Calu3 (cell line): Measurements from ENCODE around the gene RXRA. TPM values are rescaled to one million over a fixed set of nuclear protein-coding genes. Genes with fewer than 3 reads are reported as not detected.

Experiments
- BruUV-seq: library from RNA; stranded (reverse); fragments of 400-500 nt; replicated peaks from 2 replicates; lab custom pipeline; 2021; lab: Mats Ljungman, UMichigan
- CTCF ChIA-PET: fragments of 300-600 bp; sonication (Branson Sonifier 250); formaldehyde crosslinking; loops from one replicate; lab custom pipeline; 2022; ENCODE audit warnings: antibody characterized with exemption; lab: Charles Lee
- DNase-seq: peaks from one replicate; pipeline ENCODE4 v3.0.0; 2022
- H3K27ac Mint-ChIP-seq: one replicate; pipeline ENCODE4 v1.8.0; 2022; ENCODE audit warnings: mixed read lengths; ENCODE audit not compliant: unreplicated experiment
- H3K27me3 Mint-ChIP-seq: one replicate; pipeline ENCODE4 v1.8.0; 2022; ENCODE audit warnings: mixed read lengths; ENCODE audit not compliant: unreplicated experiment
- H3K36me3 Mint-ChIP-seq: one replicate; pipeline ENCODE4 v1.8.0; 2022; ENCODE audit warnings: mild to moderate bottlenecking, moderate library complexity, mixed read lengths; ENCODE audit not compliant: insufficient read depth, unreplicated experiment
- H3K4me1 Mint-ChIP-seq: one replicate; pipeline ENCODE4 v1.8.0; 2022; ENCODE audit warnings: mild to moderate bottlenecking, low read depth, mixed read lengths; ENCODE audit not compliant: unreplicated experiment
- H3K4me3 Mint-ChIP-seq: one replicate; pipeline ENCODE4 v1.8.0; 2022; ENCODE audit warnings: mild to moderate bottlenecking, low read depth, moderate library complexity, mixed read lengths; ENCODE audit not compliant: unreplicated experiment
- H3K9me3 Mint-ChIP-seq: one replicate; pipeline ENCODE4 v1.8.0; 2022; ENCODE audit warnings: low read depth, mixed read lengths; ENCODE audit not compliant: unreplicated experiment
- CTCF ChIP-seq: fragments of 200-600 bp; IDR thresholded peaks from one replicate; pipeline ENCODE4 v1.8.0; 2022; ENCODE audit warnings: antibody characterized with exemption; ENCODE audit not compliant: unreplicated experiment
- intact Hi-C: fragments of 100-400 bp; cut with micrococcal nuclease; formaldehyde crosslinking; loops from one replicate; pipeline ENCODE4 v1.10.0; 2022; ENCODE audit not compliant: unreplicated experiment
- total RNA-seq: library from RNA; stranded (reverse); gene quantifications from 2 replicates; pipeline ENCODE4 v1.2.3, GENCODE V29; 2022

The RXRA gene
- total RNA-seq, 1 experiment from 2014 or later, result 15.0 TPM

DNA sequence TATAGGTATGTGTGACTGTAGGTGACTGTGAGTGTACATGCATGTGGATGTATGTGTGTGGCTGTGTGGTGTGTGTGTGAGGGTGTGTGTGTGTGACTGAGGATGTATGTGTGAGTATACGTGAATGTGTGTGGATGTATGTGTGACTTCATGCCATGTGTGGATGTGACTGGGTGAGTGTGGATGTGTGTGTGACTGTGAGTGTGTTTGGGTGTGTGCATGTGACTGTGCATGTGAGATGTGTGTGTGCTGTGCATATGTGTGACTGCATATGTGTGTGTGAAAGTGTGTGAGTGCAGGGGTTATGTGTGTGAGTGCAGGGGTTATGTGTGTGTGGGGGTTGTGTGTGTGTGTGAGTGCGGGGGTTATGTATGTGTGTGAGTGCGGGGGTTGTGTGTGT lies 42.3 kb downstream of the RXRA start:
- Mint-ChIP-seq H3K9me3 (no peaks in the 10 kb centered on the region), H3K36me3 (no peaks in the 10 kb centered on the region), H3K4me3 (no peak overlapping the region), H3K27me3 (no peaks in the 10 kb centered on the region), H3K4me1 (peaks cover 8% of the 10 kb centered on the region), H3K27ac (peak overlapping the region; percentile 35)
- DNase-seq, result no peak
- intact Hi-C loops, result no loop called here
- no peak for TF ChIP-seq CTCF
- BruUV-seq, result no TSS peak
- CTCF ChIA-PET, result no interaction called here

GRCh38 chr9:134369416-134370212 lies 43.4 kb downstream of the RXRA start:
- H3K27ac Mint-ChIP-seq, result no peak overlapping the region
- CTCF ChIA-PET, result no interaction called here

DNA sequence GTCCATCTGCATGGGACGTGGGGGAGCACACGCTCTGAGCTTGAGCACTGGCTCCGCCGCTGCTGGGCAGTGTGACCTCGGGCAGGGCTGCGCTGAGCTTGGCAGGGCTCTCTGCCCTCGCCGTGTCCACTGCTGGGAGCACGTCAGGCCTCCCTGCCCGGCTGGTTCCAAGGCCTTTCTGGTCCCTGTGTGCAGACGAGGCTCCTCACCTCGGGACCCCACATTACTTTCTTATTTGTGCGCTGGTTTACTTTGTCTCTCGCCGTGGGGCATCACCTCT lies 43.9 kb downstream of the RXRA start:
- no peak for DNase-seq
- Mint-ChIP-seq H3K4me3 (no peak overlapping the region), H3K36me3 (peaks cover 3% of the 10 kb centered on the region), H3K4me1 (peaks cover 8% of the 10 kb centered on the region), H3K9me3 (no peaks in the 10 kb centered on the region), H3K27me3 (no peaks in the 10 kb centered on the region), H3K27ac (no peak overlapping the region)
- intact Hi-C loops, result no loop called here
- no TSS peak for BruUV-seq
- CTCF ChIA-PET, result no interaction called here
- TF ChIP-seq CTCF, result no peak

More at GRCh38 chr9:134369416-134370212, 43.4 kb downstream of the RXRA start:
- Mint-ChIP-seq H3K9me3 (no peaks in the 10 kb centered on the region), H3K36me3 (no peaks in the 10 kb centered on the region), H3K4me1 (peaks cover 8% of the 10 kb centered on the region), H3K27me3 (no peaks in the 10 kb centered on the region), H3K4me3 (no peak overlapping the region)
- intact Hi-C loops, result no loop called here
- DNase-seq, result no peak
- no TSS peak for BruUV-seq
- TF ChIP-seq CTCF, result no peak

DNA sequence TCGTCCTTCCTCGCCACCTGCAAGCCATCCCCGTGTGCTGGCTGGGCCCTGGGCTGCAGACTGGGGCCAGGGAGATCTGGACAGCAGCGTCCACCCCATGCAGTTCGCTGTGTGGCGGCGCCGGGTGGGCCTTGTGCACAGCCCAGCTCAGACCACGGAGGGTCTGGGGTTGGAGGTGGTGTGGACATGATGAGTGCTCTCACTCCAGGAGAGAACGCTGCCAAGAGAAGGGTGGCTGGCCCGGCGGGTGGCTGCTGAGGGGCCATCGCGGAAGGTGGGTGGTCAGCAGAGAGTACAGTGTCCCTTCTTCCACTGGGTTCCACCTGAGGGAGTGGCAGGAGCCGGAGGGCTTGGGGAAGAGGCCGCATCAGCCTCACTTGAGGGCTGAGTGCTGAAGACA lies 44.4 kb downstream of the RXRA start:
- BruUV-seq, result no TSS peak
- no peak overlapping the region for H3K27ac Mint-ChIP-seq
- DNase-seq, result no peak
- H3K4me1 Mint-ChIP-seq, result peaks cover 8% of the 10 kb centered on the region
- TF ChIP-seq CTCF, result no peak
- no peak overlapping the region for H3K4me3 Mint-ChIP-seq
- peaks cover 4% of the 10 kb centered on the region for H3K36me3 Mint-ChIP-seq
- CTCF ChIA-PET, result no interaction called here
- intact Hi-C loops, result no loop called here
- no peaks in the 10 kb centered on the region for H3K27me3 Mint-ChIP-seq
- H3K9me3 Mint-ChIP-seq, result no peaks in the 10 kb centered on the region
